ENCODE data around the gene REPIN1.

GRCh38 chr7:150413640-150414081 is 45.0 kb downstream of the REPIN1 start:
- TF ChIP-seq CTCF (IDR thresholded peaks at IDR 0.05) (no peak), EP300 (IDR thresholded peaks at IDR 0.05) (no peak)

Data from sigmoid colon (tissue), 4 donors.